Measurements from ENCODE around the gene TMCC3. TPM values are rescaled to one million over a fixed set of nuclear protein-coding genes. Genes with fewer than 3 reads are reported as not detected.

The TMCC3 gene
- total RNA-seq, 1 donor from 2014 or later: 5.7 TPM

DNA sequence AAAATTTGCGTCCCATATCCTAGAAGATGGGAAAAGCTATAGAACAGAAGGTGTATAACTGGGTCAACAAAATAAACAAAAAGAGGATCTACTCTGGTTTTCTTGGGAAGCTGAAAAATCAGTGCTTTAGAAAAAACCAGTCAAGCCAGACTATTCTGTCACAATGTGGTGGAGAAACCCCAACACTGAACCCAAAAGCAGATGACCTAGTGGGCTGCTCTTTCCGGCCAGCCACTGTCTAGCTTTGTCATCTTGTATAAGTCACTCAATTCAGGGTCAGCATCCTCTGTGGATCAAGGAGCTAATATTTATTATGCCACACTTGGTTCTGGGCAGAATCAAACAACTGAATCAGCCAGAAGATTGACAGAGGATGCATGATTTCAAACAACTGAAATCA, 26.6 kb upstream of the TMCC3 start:
- Mint-ChIP-seq H3K4me3 (ENCODE audit: unreplicated experiment) (no peak overlapping the region), H3K4me1 (ENCODE audit: low read depth, unreplicated experiment) (no peaks in the 10 kb centered on the region), H3K27ac (ENCODE audit: unreplicated experiment) (no peak overlapping the region), H3K9me3 (ENCODE audit: unreplicated experiment) (peaks cover 1% of the 10 kb centered on the region), H3K36me3 (ENCODE audit: unreplicated experiment) (peaks cover 3% of the 10 kb centered on the region), H3K27me3 (ENCODE audit: unreplicated experiment) (peaks cover 2% of the 10 kb centered on the region)
- DNase-seq: no peak
- TF ChIP-seq, protein P1, sequence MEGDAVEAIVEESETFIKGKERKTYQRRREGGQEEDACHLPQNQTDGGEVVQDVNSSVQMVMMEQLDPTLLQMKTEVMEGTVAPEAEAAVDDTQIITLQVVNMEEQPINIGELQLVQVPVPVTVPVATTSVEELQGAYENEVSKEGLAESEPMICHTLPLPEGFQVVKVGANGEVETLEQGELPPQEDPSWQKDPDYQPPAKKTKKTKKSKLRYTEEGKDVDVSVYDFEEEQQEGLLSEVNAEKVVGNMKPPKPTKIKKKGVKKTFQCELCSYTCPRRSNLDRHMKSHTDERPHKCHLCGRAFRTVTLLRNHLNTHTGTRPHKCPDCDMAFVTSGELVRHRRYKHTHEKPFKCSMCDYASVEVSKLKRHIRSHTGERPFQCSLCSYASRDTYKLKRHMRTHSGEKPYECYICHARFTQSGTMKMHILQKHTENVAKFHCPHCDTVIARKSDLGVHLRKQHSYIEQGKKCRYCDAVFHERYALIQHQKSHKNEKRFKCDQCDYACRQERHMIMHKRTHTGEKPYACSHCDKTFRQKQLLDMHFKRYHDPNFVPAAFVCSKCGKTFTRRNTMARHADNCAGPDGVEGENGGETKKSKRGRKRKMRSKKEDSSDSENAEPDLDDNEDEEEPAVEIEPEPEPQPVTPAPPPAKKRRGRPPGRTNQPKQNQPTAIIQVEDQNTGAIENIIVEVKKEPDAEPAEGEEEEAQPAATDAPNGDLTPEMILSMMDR (IDR thresholded peaks at IDR 0.05; ENCODE audit: partially characterized antibody, unreplicated experiment): no peak

- peaks cover 1% of the 10 kb centered on the region for H3K9me3 Mint-ChIP-seq (ENCODE audit: unreplicated experiment)
- H3K36me3 Mint-ChIP-seq (ENCODE audit: unreplicated experiment): peaks cover 3% of the 10 kb centered on the region
- H3K4me1 Mint-ChIP-seq (ENCODE audit: low read depth, unreplicated experiment): no peaks in the 10 kb centered on the region
- H3K27me3 Mint-ChIP-seq (ENCODE audit: unreplicated experiment): peaks cover 2% of the 10 kb centered on the region
- no peak overlapping the region for H3K4me3 Mint-ChIP-seq (ENCODE audit: unreplicated experiment)
- H3K27ac Mint-ChIP-seq (ENCODE audit: unreplicated experiment): no peak overlapping the region
- DNase-seq: no peak
- TF ChIP-seq, protein P1 (IDR thresholded peaks at IDR 0.05; ENCODE audit: partially characterized antibody, unreplicated experiment): no peak
Observed at GRCh38 chr12:94676031-94676641, 25.8 kb upstream of the TMCC3 start.

DNA sequence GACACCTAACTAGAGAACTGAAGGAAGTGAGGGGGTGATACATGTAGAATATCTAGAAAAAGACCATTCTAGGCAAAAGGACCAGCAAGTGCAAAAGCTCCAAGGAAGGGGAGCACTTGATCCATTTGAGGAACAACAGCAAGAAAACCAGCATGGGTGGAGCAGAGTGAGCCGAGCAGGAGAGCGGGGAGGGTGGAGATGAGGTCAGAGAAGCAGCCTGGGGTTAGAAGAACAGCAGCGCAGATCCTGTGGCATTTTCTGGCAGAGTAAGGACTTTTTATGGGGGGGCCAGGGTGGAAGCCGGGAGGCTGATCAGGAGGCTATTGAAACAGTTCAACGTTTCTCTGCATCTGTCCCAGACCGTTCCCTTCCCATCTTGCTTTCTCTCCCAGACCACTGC, 24.5 kb upstream of the TMCC3 start:
- peaks cover 3% of the 10 kb centered on the region for H3K36me3 Mint-ChIP-seq (ENCODE audit: unreplicated experiment)
- no peak overlapping the region for H3K27ac Mint-ChIP-seq (ENCODE audit: unreplicated experiment)

DNA sequence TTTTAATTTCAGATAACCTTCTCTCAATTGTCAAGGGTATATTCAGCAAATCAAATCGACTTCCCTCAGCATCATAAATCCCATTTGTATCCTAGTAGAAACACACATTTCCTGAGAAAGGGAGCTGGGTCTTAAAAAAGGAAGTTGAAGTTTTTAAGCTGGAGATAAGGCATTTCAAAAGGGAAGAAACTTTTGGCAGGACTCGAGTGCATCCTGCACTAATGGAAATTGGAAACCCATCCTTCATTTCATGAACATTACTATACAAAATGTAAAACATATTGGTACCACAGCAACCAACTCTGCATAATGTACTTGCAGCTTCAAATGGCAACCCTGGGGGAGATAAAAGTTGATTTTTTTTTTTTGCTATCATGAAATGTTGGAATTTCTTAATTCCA, 23.7 kb upstream of the TMCC3 start:
- TF ChIP-seq, protein P1 (IDR thresholded peaks at IDR 0.05; ENCODE audit: partially characterized antibody, unreplicated experiment): no peak
- DNase-seq: no peak
- Mint-ChIP-seq H3K27ac (ENCODE audit: unreplicated experiment) (no peak overlapping the region), H3K36me3 (ENCODE audit: unreplicated experiment) (peaks cover 3% of the 10 kb centered on the region), H3K9me3 (ENCODE audit: unreplicated experiment) (no peaks in the 10 kb centered on the region), H3K27me3 (ENCODE audit: unreplicated experiment) (peaks cover 2% of the 10 kb centered on the region), H3K4me3 (ENCODE audit: unreplicated experiment) (no peak overlapping the region), H3K4me1 (ENCODE audit: low read depth, unreplicated experiment) (no peaks in the 10 kb centered on the region)

More for the DNA sequence above, 24.5 kb upstream of the TMCC3 start:
- Mint-ChIP-seq H3K4me1 (ENCODE audit: low read depth, unreplicated experiment) (no peaks in the 10 kb centered on the region), H3K27me3 (ENCODE audit: unreplicated experiment) (peaks cover 2% of the 10 kb centered on the region), H3K9me3 (ENCODE audit: unreplicated experiment) (no peaks in the 10 kb centered on the region), H3K4me3 (ENCODE audit: unreplicated experiment) (no peak overlapping the region)
- DNase-seq: no peak
- TF ChIP-seq, protein P1 (IDR thresholded peaks at IDR 0.05; ENCODE audit: partially characterized antibody, unreplicated experiment): no peak

GRCh38 chr12:94673496-94673895, 23.1 kb upstream of the TMCC3 start:
- H3K4me1 Mint-ChIP-seq (ENCODE audit: low read depth, unreplicated experiment): no peaks in the 10 kb centered on the region
- H3K9me3 Mint-ChIP-seq (ENCODE audit: unreplicated experiment): no peaks in the 10 kb centered on the region
- no peak overlapping the region for H3K27ac Mint-ChIP-seq (ENCODE audit: unreplicated experiment)
- TF ChIP-seq, protein P1 (IDR thresholded peaks at IDR 0.05; ENCODE audit: partially characterized antibody, unreplicated experiment): no peak
- H3K27me3 Mint-ChIP-seq (ENCODE audit: unreplicated experiment): no peaks in the 10 kb centered on the region
- H3K4me3 Mint-ChIP-seq (ENCODE audit: unreplicated experiment): no peak overlapping the region
- H3K36me3 Mint-ChIP-seq (ENCODE audit: unreplicated experiment): peaks cover 3% of the 10 kb centered on the region
- DNase-seq: no peak

All from glutamatergic neuron (in vitro differentiated cells).